ENCODE data around the gene STAG3. TPM values are rescaled to one million over a fixed set of nuclear protein-coding genes. Genes with fewer than 3 reads are reported as not detected.
"Not testable (repeated sequence)": the region's sequence is repeated elsewhere in the genome, so short reads cannot be mapped to it uniquely, and the experiment has no call there.

Gene STAG3
- total RNA-seq, 2 donors from 2014 or later = not detected

- intact Hi-C loops (cut with DNase I) = no loop called here
- WGBS, 2 donors = 90 to 92% methylated on average over 14 of the region's 14 CpGs
- ATAC-seq (no peak), DNase-seq (no peak)
- Histone ChIP-seq H3K4me3 (no peak overlapping the region), H3K27ac (no peak overlapping the region), H3K9me3 (no peaks in the 10 kb centered on the region), H3K36me3 (replicated peaks in 1 of 2; ENCODE audit: insufficient read depth in 1 of 2, low read depth in 2 of 2) (no peaks in the 10 kb centered on the region), H3K27me3 (peaks cover 0 to 22% of the 10 kb centered on the region in 2 donors), H3K4me1 (peaks cover 25% of the 10 kb centered on the region)
- TF ChIP-seq POLR2A (IDR thresholded peaks at IDR 0.05) (no peak), CTCF (IDR thresholded peaks at IDR 0.05) (no peak)
Observed at GRCh38 chr7:100175296-100175935, 2.3 kb upstream of the STAG3 start.

GRCh38 chr7:100176096-100177044 lies 1.3 kb upstream of the STAG3 start:
- TF ChIP-seq CTCF (IDR thresholded peaks at IDR 0.05) (no peak), POLR2A (IDR thresholded peaks at IDR 0.05) (no peak)
- Histone ChIP-seq H3K4me3 (no peak overlapping the region), H3K9me3 (no peaks in the 10 kb centered on the region), H3K27ac (no peak overlapping the region), H3K27me3 (peaks cover 0 to 13% of the 10 kb centered on the region in 2 donors), H3K36me3 (replicated peaks in 1 of 2; ENCODE audit: insufficient read depth in 1 of 2, low read depth in 2 of 2) (no peaks in the 10 kb centered on the region), H3K4me1 (peaks cover 18% of the 10 kb centered on the region)
- WGBS, 2 donors = 52 to 56% methylated on average over 14 of the region's 14 CpGs
- ATAC-seq (no peak), DNase-seq (no peak)
- intact Hi-C loops (cut with DNase I) = no loop called here

- ATAC-seq; H3K27me3 ChIP-seq; H3K27ac ChIP-seq; H3K36me3 ChIP-seq (replicated peaks in 1 of 2; ENCODE audit: insufficient read depth in 1 of 2, low read depth in 2 of 2); intact Hi-C loops (cut with DNase I); DNase-seq; H3K4me3 ChIP-seq; H3K9me3 ChIP-seq: not testable (repeated sequence)
- 82 to 95% methylated on average over 3 of the region's 3 CpGs for WGBS, 2 donors
- H3K4me1 ChIP-seq = peaks cover 13% of the 10 kb centered on the region
Observed at GRCh38 chr7:100180084-100180483, 2.4 kb downstream of the STAG3 start.

GRCh38 chr7:100182616-100183015 lies 4.9 kb downstream of the STAG3 start:
- DNase-seq; H3K9me3 ChIP-seq; H3K36me3 ChIP-seq (replicated peaks in 1 of 2; ENCODE audit: insufficient read depth in 1 of 2, low read depth in 2 of 2); H3K27me3 ChIP-seq; intact Hi-C loops (cut with DNase I); H3K4me3 ChIP-seq; H3K4me1 ChIP-seq; ATAC-seq; H3K27ac ChIP-seq: not testable (repeated sequence)
- 58 to 73% methylated on average over 6 of the region's 6 CpGs for WGBS, 2 donors

GRCh38 chr7:100183090-100183489 lies 5.4 kb downstream of the STAG3 start:
- WGBS, 2 donors = 69 to 70% methylated on average over 6 of the region's 6 CpGs
- H3K9me3 ChIP-seq; H3K36me3 ChIP-seq (replicated peaks in 1 of 2; ENCODE audit: insufficient read depth in 1 of 2, low read depth in 2 of 2); H3K27ac ChIP-seq; H3K4me1 ChIP-seq; H3K4me3 ChIP-seq; H3K27me3 ChIP-seq; ATAC-seq; intact Hi-C loops (cut with DNase I); DNase-seq: not testable (repeated sequence)

GRCh38 chr7:100185726-100186125 lies 8.0 kb downstream of the STAG3 start:
- H3K9me3 ChIP-seq = no peaks in the 10 kb centered on the region
- H3K27ac ChIP-seq = no peak overlapping the region
- no peaks in the 10 kb centered on the region for H3K4me1 ChIP-seq
- DNase-seq (no peak), ATAC-seq (no peak)
- no peak for TF ChIP-seq CTCF (IDR thresholded peaks at IDR 0.05)
- TF ChIP-seq POLR2A (IDR thresholded peaks at IDR 0.05) = no peak
- WGBS, 2 donors = 77% methylated on average over 2 of the region's 2 CpGs
- H3K4me3 ChIP-seq = no peak overlapping the region
- H3K27me3 ChIP-seq = no peaks in the 10 kb centered on the region
- intact Hi-C loops (cut with DNase I) = no loop called here
- no peaks in the 10 kb centered on the region for H3K36me3 ChIP-seq (replicated peaks in 1 of 2; ENCODE audit: insufficient read depth in 1 of 2, low read depth in 2 of 2)

Measured in body of pancreas (tissue), 4 donors.